Measurements from ENCODE around the gene TLE6.
"Not testable (repeated sequence)": the region's sequence is repeated elsewhere in the genome, so short reads cannot be mapped to it uniquely, and the experiment has no call there.

Gene TLE6

DNA sequence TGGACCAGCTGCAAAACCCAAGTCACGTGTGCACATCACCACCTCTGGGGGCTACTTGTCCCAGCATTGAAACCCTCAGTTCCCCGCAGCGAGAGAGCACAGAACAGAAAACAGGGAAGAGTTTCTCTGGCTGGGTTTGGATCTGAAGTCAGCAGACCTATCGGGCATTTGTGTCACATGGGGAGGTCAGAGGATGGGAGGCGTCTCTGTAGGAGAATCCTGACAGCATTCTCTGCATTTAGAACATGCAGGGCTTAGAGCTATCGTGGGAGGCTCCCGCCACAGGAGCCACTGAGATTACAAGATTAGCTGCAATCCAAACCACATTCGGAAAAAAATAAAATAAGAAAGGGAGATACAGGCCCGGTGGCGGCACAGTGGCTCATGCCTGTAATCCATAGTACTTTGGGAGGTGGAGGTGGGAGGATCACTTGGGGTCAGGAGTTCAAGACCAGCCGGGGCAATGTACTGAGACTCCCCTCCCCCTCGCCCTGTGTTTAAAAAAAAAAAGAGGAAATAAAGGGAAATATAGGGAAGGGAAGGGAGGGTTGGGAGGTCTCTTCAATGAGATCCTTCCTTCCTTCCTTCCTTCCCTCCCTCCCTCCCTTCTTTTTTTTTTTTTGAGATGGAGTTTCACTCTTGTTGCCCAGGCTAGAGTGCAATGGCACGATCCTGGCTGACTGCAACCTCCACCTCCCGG lies 2.9 kb upstream of the TLE6 start:
- no peak for DNase-seq (ENCODE audit: low spot score)

DNA sequence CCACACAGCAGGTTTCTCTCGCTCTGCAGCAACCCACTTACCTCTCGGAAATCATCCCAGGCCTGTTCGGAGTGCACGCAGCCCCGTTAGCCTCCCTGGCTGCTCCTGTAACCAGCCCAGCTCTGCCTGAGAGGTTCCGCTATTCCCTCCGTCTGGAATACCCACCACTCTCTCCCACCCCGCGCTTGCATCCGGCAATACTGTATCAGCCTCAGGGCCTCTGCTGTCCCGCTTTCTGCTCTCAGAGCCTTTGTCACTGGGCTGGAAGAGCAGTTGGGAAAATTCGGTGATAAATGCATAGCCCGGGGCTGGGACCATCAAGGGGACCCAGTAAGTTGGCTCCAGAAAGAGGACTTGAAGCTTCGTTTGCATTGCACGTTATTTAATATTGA lies 759 bp upstream of the TLE6 start:
- no peak for DNase-seq (ENCODE audit: low spot score)

DNA sequence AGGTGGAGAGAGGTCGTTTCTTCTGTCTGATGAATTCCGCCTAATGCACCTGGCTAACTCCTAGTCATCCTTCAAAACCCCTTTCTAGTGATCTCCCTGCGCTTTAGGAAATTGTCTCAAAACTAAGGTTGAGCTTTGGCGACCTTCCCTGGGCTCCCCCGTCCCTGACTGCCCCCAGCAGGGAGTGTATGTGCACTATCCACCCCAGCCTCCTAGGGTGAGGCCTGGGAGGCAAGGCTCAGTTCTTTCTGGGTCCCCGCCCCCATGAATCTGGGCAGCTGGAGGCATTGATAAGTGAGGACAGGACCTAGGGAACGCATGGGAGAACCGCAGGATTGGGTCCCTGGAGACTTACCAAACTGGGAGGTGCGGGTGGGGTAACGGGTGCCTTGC lies 378 bp downstream of the TLE6 start:
- no peak for DNase-seq (ENCODE audit: low spot score)

DNA sequence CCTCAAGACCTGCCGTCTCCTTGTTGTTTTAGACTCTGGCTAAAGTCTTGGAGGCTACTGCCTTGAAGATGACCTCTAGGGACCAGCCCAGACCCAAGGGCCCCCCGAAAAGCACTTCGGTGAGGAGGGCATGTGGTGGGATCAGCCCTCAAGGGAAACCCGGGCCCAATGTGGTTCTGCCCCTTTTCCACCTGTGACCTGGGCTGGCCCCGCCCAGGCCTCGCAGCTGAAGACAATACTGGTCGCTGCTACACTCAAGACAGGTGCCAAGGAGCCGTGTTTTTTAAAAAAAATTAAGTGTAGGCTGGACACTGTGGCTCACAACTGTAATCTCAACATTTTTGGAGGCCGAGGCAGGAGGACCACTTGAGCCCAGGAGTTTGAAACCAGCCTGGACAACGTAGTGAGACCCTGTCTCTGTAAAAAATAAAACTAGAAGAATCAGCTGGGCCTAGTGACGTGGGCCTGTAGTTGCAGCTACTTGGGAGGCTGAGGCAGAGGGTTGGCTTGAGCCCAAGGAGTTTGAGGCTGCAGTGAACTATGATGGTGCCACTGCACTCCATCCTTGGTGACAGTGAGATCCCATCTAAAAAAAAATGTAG lies 903 bp downstream of the TLE6 start:
- no peak for DNase-seq (ENCODE audit: low spot score)

DNA sequence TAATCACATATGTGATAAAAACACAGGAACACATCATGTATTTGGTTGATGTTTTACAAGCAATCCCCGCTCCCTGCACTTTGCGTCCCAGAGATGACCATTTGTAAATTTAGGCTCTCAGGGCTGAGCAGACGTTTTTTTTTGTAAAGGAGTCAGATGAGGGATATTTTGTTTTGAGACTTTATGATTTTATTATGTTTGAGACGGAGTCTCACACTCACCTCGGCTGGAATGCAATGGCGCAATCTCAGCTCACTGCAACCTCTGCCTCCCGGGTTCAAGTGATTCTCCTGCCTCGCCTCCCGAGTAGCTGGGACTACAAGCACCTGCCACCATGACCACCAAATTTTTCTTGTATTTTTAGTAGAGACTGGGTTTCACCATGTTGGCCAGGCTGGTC lies 1.4 kb downstream of the TLE6 start:
- DNase-seq (ENCODE audit: low spot score), result no peak

DNA sequence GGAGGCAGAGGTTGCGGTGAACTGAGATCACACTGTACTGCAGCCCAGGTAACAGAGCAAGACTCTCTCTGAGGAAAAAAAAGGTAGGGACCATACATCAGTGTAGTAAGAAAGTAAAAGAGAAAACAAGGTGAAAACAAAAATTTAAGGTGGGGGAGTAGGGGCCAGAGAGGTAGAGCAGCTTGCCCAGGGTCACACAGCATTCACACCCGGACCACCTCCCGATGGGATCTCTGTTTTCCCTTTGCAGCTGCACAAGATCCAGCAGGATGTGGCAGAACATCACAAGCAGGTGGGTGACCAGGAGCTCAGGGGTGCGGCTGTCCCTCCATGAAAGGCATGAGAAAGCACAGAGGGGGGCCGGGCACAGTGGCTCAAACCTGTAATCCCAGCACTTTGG lies 4.5 kb downstream of the TLE6 start:
- DNase-seq (ENCODE audit: low spot score), result no peak

DNA sequence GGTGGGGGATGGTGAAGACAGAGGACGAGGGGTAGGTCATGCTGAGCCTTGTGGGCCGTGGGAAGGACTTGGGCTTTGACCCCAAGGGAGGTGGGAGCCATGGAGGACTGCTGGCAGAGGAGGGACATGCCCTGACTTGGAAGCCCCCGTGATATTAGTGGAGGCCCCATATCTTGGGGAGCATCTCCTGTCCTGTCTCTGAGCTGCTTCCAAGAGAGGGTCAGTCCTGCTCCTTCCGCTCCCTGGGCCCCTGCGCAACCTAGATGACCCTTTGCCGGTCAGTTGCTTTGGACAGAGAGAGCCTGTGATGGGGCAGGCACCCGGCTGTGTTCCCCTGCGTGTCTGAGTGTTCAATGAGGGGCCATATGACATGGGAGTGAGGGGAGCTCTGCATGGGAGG lies 5.2 kb downstream of the TLE6 start:
- DNase-seq (ENCODE audit: low spot score), result no peak

DNA sequence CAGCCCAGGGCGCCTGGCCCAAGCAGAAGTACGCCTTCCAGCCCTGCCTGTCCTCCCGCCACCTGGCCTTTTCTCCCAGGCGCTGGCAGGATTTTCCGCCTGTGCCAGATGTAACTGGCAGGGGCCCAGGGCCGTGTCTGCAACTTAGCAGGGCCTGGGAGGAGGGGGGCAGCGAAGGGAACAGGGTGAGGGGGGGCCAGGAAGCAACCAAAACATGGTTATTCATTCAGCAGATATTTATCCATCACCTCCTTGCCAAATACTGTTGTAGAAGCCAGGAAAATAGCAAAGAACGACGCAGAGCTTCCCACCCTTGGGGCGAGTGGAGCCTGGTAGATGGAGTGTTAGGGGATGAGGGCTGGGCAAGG lies 5.6 kb downstream of the TLE6 start:
- DNase-seq (ENCODE audit: low spot score), result no peak

DNA sequence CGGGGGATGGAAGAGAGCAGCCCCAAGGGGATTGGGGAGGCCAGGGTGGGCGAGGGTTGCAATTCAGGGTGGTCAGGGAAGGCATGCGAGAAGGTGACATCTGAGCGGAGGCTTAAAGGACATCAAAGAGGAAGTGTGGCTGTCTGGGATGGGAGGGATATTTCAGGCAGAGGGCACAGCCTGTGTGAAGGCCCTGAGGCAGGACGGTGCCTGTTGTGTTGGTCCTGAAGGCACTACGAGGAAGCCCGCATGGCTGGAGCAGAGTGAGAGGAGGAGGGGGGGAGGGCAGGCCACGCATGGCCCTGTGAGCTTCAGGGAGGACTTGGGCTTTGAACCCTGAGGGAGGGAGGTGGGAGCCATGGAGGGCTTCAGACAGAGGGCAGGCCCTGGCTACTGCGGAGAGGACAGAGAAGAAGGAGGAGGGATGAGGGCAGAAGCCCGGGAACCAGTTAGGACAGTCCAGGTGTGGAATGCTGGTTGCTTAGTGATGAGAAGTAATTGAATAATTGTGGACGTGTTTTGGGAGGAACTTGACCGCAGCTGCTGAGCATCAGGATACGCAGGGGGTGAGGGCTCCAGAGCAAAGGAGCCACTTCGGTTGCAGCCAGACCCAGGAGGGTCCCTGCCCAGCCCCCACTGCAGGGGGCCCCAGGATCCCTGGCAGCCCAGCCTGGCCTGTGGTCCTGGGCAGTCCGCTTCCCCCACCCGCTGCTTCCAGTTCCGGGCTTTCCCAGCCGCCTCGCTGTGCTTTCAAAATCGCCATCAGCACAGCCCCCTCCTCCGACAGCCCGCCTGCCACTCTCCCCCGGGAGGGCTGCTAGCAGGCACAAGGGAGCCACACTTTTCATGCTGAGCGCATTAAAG lies 6.2 kb downstream of the TLE6 start:
- DNase-seq (ENCODE audit: low spot score), result peak; percentile 63

DNA sequence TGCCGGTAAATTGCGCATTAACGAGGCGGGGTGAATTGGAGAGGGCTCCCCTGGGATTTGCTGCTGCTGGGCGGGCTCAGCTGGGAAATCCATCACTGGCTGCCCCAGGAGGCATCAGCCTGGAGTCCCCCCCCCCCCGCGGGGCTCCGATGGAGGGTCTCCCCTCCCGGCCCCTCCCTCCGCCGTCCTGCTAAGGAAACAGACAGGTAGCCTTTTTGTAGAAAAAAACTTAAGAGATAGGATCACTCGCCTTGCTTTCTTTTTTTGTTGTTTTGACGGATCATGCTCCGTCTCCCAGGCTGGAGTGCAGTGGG lies 6.8 kb downstream of the TLE6 start:
- no peak for DNase-seq (ENCODE audit: low spot score)

DNA sequence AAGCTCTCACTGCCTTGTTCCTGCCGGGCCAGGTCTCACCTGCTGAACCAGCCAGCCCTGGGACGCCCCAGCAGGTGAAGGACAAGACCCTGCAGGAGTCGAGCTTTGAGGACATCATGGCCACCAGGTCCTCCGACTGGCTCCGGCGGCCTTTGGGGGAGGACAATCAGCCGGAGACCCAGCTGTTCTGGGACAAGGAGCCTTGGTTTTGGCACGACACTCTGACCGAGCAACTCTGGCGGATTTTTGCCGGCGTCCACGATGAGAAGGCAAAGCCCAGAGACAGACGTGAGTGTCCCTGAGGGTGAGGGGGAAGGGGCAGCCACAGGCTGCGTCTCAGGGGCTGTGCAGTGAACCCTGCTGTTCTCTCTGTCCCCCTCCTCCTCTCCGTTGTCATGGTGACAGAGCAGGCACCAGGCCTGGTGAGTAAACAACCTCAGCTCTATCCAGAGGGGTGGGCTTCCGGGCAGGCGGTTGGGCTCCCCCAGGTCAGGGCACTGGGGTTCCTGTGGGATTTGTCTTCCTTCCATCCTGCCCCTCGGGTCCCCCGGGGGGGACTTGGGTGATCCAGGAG lies 9.7 kb downstream of the TLE6 start:
- no peak for DNase-seq (ENCODE audit: low spot score)

DNA sequence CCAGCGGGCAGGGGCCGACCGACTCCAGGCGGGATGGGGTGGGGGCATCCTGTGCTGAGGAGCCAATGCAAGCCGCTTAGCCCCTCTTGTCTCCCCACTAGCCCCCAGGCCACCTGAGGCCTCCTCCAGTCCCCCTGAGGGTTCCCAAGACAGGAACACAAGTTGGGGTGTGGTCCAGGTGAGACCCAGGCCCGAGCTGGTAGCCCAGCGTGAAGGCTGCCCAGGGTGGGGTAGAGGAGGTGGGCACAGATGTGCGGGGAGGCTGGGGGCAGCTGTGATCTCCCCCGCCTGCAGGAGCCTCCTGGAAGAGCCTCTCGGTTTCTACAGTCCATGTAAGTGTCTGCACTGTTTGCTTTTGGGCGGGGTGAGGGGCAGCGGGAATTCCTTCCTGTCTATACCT lies 10.4 kb downstream of the TLE6 start:
- no peak for DNase-seq (ENCODE audit: low spot score)

DNA sequence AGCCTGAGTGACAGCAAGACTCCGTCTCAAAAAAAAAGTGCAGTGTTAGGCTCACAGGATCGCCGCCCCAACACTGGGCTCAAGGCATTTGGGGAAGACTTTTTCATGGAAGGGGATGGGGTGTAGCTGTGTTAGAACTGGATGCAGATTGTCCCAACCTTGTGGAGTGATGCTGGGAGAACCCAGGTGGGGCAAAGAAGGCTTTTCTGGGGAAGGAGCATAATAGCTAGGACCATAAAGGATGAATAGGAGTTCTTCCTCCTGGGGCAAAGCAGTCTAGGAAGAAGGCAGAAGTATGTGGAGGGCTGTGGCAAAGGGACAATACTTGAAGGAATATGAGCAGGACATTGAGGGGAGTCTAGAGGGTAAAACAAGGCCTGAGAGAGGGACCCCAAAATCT lies 11.2 kb downstream of the TLE6 start:
- DNase-seq (ENCODE audit: low spot score), result no peak

DNA sequence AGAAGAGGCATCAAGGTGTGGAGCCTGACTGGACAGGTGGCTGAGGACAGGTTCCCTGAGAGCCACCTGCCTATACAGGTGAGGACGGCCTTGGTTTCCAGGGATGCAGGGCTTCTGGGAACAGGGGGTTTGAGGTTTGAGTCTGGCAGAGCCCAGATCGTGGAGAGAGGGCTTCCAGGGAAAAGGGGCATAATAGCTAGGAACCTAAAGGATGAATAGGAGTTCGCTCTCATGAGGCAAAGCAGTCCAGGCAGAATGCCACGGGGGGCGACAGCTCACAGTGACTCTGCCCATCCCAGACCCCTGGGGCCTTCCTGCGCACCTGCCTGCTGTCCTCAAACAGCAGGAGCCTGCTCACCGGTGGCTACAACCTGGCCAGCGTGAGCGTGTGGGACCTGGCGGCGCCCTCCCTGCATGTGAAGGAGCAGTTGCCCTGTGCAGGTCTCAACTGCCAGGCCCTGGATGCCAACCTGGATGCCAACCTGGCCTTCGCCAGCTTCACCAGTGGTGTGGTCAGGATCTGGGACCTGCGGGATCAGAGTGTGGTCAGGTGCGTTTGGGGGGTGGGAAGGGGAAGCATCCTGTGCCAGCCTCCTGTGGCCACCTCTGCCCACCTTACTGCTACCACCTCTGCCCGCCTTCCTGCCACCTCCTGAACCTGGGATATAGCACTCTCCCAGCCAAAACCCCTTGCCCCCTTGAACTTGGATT lies 12.0 kb downstream of the TLE6 start:
- DNase-seq (ENCODE audit: low spot score), result no peak

DNA sequence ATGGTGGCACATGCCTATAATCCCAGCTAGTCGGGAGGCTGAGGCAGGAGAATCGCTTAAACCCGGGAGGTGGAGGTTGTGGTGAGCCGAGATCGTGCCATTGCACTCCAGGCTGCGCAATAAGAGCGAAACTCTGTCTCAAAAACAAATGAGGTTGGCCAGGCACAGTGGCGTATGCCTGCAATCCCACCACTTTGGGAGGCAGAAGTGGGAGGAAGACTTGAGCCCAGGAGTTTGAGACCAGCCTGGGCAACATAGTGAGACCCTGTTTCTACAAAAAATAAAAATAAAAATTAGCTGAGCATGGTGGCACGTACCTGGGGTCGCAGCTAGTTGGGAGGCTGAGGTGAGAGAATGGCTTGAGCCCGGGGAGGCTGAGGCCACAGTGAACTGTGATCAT lies 15.0 kb downstream of the TLE6 start:
- DNase-seq (ENCODE audit: low spot score), result not testable (repeated sequence)

DNA sequence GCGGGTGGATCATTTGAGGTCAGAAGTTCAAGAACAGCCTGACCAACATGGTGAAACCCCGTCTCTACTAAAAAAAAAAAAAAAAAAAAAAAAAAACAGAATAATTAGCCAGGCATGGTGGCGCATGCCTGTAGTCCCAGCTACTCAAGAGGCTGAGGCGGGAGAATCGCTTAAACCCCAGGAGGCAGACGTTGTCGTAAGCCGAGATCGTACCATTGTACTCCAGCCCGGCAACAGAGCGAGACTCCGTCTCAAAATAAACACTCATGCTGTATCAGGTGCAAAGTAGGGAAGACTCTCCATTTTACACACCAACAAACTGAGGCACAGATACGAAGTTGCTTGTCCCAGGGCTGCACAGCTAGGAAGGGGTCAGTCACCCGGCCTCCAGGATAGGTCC lies 15.6 kb downstream of the TLE6 start:
- DNase-seq (ENCODE audit: low spot score), result no peak

DNA sequence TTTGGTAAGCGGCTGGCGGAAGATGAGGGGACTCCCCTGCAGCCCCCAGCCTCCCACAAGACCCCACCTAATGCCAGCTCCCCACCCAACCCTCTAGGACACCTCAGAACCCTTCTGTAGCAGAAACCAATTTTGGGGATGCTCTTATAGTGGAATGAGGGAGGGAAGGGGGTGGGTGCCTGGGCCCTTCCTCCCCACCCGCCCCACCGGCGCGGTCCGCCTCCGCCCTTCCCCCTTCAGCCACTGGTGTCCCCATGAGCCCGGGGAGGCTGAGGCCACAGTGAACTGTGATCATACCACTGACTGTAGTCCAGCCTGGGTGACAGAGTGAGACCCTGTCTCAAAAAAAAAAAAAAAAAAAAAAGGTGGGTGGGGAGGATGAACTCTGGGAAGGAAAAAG lies 16.2 kb downstream of the TLE6 start:
- no peak for DNase-seq (ENCODE audit: low spot score)

DNA sequence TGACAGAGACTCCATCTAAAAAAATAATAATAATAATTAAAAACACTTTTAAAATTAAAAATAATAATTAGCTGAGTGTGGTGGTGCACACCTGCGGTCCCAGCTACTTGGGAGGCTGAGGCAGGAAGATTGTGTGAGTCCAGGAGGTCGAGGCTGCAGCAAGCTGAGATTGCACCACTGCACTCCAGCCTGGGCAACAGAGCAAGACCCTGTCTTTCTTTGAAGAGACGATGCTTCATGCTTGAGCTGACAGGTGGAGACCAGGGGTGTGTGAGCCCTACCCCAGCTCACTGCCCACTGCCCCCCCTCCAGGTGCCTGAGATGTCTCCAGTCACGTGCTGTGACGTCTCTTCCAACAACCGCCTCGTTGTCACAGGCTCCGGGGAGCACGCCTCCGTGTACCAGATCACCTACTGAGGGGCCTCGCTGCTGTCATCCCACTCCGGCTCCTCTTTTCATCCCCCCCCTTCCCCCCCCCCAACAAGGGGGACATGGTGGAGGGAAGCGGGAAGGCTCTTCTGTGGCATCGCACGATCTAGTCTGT lies 17.3 kb downstream of the TLE6 start:
- no peak for DNase-seq (ENCODE audit: low spot score)

DNA sequence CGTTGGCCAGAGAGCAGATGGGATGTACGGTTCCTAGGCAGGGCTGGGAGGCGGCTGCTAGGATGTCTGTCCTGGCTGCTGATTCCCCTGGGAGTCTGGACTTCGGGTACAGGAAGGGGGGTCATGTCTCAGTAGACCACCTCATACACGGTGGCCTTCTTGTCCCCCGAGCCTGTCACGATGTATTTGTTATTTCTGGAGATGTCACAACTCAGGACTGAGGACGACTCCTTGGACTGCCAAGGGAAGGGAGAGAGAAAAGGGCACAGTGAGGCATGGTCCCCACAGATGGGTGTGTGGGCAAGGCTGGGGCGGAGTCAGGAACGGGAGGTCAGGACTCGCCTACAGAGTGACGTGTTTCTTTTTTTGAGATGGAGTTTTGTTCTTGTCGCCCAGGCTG lies 20.4 kb downstream of the TLE6 start:
- DNase-seq (ENCODE audit: low spot score), result no peak

DNA sequence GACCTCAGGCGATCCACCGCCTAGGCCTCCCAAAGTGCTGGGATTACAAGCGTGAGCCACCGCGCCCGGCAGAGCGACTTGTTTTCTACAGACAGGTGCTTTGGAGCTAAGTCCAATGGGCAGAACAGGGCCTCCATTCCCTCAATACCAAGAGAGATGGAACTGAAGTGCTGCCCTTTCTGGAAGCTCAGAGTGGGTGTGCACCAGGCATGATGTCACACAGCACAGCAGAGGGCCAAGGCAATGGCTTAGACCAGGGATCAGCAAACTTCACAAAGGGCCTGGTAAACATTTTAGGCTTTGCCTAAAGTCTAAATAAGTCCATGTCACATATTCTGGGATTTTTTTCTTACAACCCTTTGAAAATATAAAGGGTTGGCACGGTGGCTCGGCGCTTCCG lies 21.3 kb downstream of the TLE6 start:
- no peak for DNase-seq (ENCODE audit: low spot score)

DNA sequence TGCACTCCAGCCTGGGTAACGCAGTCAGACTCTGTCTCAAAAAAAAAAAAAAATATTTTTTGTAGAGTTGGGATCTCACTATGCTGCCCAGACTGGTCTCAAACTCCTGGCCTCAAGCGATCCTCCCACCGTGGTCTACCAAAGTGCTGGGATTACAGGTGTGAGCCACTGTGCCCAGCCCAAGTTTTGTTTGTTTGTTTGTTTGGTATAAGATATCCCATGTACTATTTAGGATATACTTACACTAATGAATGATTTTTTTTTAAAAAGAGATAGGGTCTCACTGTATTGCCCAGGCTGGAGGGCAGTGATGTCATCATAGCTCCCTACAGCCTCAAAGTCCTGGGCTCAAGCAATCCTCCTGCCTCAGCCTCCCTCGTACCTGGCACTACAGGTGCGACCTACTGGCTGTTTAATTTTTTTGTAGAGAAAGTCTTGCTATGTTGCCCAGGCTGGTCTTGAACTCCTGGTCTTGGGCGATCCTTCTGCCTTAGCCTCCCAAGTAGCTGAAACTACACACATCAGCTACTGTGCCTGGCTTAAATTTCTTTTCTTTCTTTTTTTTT lies 24.0 kb downstream of the TLE6 start:
- DNase-seq (ENCODE audit: low spot score), result no peak

DNA sequence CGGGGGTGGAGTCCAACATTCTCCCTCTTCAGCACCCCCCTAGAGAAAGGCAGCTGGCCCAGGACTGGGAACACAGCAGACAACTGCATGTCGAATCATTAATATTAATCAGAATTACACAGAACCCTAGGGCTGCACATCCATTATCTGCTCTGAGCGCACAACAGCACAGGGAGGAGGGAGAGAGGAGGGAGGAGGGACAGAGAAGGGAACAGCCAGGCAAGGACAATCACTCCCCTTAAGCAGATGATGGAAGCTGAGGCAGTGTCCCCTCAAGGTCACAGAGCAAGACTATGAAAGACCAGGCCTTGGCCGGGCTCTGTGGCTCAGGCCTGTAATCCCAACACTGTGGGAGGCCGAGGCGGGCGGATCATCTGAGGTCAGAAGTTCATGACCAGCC lies 25.7 kb downstream of the TLE6 start:
- no peak for DNase-seq (ENCODE audit: low spot score)
